GM12878 (cell line): ENCODE data around the gene STK35.

Experiments
- GABPA ChIP-seq: IDR thresholded peaks from 2 replicates; pipeline ENCODE4 v1.6.1; 2014; ENCODE audit warnings: antibody characterized with exemption, low read depth, mild to moderate bottlenecking, inconsistent platforms
- IRF4 ChIP-seq: IDR thresholded peaks from 2 replicates; pipeline ENCODE4 v1.6.1; 2011; ENCODE audit warnings: low read depth, low read length
- JUND ChIP-seq: IDR thresholded peaks from 2 replicates; pipeline ENCODE4 v1.6.1; 2012; ENCODE audit warnings: low read depth, mild to moderate bottlenecking, low read length, improper control_type of control experiment, moderate library complexity
- POLR2A ChIP-seq: IDR thresholded peaks from 2 replicates; pipeline ENCODE4 v1.6.1; 2011; ENCODE audit warnings: low read depth, mild to moderate bottlenecking, low read length
- SP1 ChIP-seq: IDR thresholded peaks from one replicate; pipeline ENCODE4 v1.6.1; 2011; ENCODE audit warnings: low read depth, low read length
- TF ChIP-seq, protein P1 (sequence below): fragments of 450-650 bp; IDR thresholded peaks from 2 replicates; pipeline ENCODE4 v1.6.1; 2018; ENCODE audit warnings: borderline replicate concordance, mild to moderate bottlenecking; ENCODE audit not compliant: partially characterized antibody
- TF ChIP-seq, protein P2 (sequence below): IDR thresholded peaks from 2 replicates; pipeline ENCODE4 v1.6.1; 2012; ENCODE audit warnings: mild to moderate bottlenecking, low read depth, low read length
- TF ChIP-seq, protein P3 (sequence below): fragments of 450-650 bp; formaldehyde crosslinking; IDR thresholded peaks from 2 replicates; pipeline ENCODE4 v1.4.0; 2020; ENCODE audit warnings: mild to moderate bottlenecking, moderate library complexity
- TF ChIP-seq, protein P4 (sequence below), 3 experiments: IDR thresholded peaks in 2 of 3; conservative IDR thresholded peaks in 1 of 3; 2 replicates each; pipeline ENCODE4 v1.5.1; 2011; ENCODE audit warnings: low read depth in 3 of 3, low read length in 3 of 3, mild to moderate bottlenecking in 3 of 3, control low read depth in 2 of 3, moderate library complexity in 2 of 3, inconsistent platforms in 1 of 3, mixed read lengths in 1 of 3; ENCODE audit not compliant: control insufficient read depth in 2 of 3, insufficient read depth in 1 of 3; ENCODE audit errors: extremely low read depth in 1 of 3

DNA sequence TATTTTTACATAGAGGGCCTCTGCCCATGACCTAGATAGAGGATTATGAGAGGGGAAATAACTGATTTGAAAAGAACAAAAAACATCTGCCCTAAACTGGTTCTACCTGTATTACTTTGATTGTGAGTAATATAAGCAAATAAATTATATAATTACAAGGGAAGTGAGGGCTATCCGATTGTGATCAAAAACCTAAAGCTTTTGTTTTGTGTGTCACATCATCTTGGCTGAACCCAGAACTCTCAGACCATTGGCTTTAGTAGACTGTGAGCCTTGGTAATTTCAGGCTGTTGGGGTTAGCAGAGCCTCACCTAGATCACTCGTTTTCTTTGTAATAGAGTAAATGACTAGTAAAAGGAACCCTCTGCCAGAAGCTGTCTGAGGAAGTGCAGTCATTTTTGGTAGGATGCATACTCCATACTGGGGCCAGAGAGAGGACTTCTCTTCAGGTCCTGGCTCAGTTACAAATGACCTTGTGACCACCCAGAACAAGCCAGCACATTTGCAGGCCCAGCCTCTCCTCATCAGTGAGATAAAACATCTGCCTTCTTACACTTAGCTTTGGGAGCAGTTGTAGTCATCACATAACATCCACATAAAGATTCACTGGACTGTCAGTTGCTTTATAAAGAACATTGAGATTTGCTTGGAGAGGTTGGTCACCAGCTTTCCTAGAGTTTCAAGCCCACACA lies 13.5 kb downstream of the STK35 start:
- TF ChIP-seq GABPA (no peak), IRF4 (no peak), JUND (no peak), POLR2A (no peak), SP1 (no peak)
- TF ChIP-seq, protein P1, sequence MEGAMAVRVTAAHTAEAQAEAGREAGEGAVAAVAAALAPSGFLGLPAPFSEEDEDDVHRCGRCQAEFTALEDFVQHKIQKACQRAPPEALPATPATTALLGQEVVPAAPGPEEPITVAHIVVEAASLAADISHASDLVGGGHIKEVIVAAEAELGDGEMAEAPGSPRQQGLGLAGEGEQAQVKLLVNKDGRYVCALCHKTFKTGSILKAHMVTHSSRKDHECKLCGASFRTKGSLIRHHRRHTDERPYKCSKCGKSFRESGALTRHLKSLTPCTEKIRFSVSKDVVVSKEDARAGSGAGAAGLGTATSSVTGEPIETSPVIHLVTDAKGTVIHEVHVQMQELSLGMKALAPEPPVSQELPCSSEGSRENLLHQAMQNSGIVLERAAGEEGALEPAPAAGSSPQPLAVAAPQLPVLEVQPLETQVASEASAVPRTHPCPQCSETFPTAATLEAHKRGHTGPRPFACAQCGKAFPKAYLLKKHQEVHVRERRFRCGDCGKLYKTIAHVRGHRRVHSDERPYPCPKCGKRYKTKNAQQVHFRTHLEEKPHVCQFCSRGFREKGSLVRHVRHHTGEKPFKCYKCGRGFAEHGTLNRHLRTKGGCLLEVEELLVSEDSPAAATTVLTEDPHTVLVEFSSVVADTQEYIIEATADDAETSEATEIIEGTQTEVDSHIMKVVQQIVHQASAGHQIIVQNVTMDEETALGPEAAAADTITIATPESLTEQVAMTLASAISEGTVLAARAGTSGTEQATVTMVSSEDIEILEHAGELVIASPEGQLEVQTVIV: no peak
- TF ChIP-seq, protein P2, sequence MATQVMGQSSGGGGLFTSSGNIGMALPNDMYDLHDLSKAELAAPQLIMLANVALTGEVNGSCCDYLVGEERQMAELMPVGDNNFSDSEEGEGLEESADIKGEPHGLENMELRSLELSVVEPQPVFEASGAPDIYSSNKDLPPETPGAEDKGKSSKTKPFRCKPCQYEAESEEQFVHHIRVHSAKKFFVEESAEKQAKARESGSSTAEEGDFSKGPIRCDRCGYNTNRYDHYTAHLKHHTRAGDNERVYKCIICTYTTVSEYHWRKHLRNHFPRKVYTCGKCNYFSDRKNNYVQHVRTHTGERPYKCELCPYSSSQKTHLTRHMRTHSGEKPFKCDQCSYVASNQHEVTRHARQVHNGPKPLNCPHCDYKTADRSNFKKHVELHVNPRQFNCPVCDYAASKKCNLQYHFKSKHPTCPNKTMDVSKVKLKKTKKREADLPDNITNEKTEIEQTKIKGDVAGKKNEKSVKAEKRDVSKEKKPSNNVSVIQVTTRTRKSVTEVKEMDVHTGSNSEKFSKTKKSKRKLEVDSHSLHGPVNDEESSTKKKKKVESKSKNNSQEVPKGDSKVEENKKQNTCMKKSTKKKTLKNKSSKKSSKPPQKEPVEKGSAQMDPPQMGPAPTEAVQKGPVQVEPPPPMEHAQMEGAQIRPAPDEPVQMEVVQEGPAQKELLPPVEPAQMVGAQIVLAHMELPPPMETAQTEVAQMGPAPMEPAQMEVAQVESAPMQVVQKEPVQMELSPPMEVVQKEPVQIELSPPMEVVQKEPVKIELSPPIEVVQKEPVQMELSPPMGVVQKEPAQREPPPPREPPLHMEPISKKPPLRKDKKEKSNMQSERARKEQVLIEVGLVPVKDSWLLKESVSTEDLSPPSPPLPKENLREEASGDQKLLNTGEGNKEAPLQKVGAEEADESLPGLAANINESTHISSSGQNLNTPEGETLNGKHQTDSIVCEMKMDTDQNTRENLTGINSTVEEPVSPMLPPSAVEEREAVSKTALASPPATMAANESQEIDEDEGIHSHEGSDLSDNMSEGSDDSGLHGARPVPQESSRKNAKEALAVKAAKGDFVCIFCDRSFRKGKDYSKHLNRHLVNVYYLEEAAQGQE: no peak
- TF ChIP-seq, protein P3, sequence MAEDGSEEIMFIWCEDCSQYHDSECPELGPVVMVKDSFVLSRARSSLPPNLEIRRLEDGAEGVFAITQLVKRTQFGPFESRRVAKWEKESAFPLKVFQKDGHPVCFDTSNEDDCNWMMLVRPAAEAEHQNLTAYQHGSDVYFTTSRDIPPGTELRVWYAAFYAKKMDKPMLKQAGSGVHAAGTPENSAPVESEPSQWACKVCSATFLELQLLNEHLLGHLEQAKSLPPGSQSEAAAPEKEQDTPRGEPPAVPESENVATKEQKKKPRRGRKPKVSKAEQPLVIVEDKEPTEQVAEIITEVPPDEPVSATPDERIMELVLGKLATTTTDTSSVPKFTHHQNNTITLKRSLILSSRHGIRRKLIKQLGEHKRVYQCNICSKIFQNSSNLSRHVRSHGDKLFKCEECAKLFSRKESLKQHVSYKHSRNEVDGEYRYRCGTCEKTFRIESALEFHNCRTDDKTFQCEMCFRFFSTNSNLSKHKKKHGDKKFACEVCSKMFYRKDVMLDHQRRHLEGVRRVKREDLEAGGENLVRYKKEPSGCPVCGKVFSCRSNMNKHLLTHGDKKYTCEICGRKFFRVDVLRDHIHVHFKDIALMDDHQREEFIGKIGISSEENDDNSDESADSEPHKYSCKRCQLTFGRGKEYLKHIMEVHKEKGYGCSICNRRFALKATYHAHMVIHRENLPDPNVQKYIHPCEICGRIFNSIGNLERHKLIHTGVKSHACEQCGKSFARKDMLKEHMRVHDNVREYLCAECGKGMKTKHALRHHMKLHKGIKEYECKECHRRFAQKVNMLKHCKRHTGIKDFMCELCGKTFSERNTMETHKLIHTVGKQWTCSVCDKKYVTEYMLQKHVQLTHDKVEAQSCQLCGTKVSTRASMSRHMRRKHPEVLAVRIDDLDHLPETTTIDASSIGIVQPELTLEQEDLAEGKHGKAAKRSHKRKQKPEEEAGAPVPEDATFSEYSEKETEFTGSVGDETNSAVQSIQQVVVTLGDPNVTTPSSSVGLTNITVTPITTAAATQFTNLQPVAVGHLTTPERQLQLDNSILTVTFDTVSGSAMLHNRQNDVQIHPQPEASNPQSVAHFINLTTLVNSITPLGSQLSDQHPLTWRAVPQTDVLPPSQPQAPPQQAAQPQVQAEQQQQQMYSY (CRISPR knock-in tag): no peak
- TF ChIP-seq, protein P4, sequence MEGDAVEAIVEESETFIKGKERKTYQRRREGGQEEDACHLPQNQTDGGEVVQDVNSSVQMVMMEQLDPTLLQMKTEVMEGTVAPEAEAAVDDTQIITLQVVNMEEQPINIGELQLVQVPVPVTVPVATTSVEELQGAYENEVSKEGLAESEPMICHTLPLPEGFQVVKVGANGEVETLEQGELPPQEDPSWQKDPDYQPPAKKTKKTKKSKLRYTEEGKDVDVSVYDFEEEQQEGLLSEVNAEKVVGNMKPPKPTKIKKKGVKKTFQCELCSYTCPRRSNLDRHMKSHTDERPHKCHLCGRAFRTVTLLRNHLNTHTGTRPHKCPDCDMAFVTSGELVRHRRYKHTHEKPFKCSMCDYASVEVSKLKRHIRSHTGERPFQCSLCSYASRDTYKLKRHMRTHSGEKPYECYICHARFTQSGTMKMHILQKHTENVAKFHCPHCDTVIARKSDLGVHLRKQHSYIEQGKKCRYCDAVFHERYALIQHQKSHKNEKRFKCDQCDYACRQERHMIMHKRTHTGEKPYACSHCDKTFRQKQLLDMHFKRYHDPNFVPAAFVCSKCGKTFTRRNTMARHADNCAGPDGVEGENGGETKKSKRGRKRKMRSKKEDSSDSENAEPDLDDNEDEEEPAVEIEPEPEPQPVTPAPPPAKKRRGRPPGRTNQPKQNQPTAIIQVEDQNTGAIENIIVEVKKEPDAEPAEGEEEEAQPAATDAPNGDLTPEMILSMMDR (IDR thresholded peaks at IDR 0.05 in 2 of 3, conservative IDR thresholded peaks at IDR 0.05 in 1 of 3; ENCODE audit: control insufficient read depth in 2 of 3, extremely low read depth in 1 of 3, insufficient read depth in 1 of 3, low read depth in 3 of 3, low read length in 3 of 3): no peak
